Type B pancreatic cell (in vitro differentiated cells): ENCODE results near the gene CREB3L2. TPM values are rescaled to one million over a fixed set of nuclear protein-coding genes. Genes with fewer than 3 reads are reported as not detected.
"Not testable (repeated sequence)": the region's sequence is repeated elsewhere in the genome, so short reads cannot be mapped to it uniquely, and the experiment has no call there.

ENCODE experiments used
- DNase-seq: peaks from one replicate; pipeline ENCODE4 v3.0.0; 2021; ENCODE audit warnings: mixed read lengths; ENCODE audit not compliant: unreplicated experiment; ENCODE audit errors: extremely low spot score
- H3K27ac Mint-ChIP-seq: 2 replicates; pipeline ENCODE4 v1.8.0; 2021; ENCODE audit warnings: mild to moderate bottlenecking, mixed read lengths
- H3K27me3 Mint-ChIP-seq: 2 replicates; pipeline ENCODE4 v1.8.0; 2021; ENCODE audit warnings: mixed read lengths
- H3K36me3 Mint-ChIP-seq: 2 replicates; pipeline ENCODE4 v1.8.0; 2021; ENCODE audit warnings: mixed read lengths
- H3K4me1 Mint-ChIP-seq: one replicate; pipeline ENCODE4 v1.8.0; 2021; ENCODE audit warnings: mixed read lengths; ENCODE audit not compliant: unreplicated experiment
- H3K4me3 Mint-ChIP-seq: 2 replicates; pipeline ENCODE4 v1.8.0; 2021; ENCODE audit warnings: mild to moderate bottlenecking, mixed read lengths
- H3K9me3 Mint-ChIP-seq: 2 replicates; pipeline ENCODE4 v1.8.0; 2021; ENCODE audit warnings: mixed read lengths
- total RNA-seq: library from RNA; stranded (reverse); gene quantifications from 2 replicates; pipeline ENCODE4 v1.2.1, GENCODE V29; 2021; ENCODE audit warnings: low replicate concordance
- TF ChIP-seq, protein P1 (sequence below): fragments of 200-600 bp; sonication (generic); conservative IDR thresholded peaks from 2 replicates; pipeline ENCODE4 v1.5.0; 2021; ENCODE audit warnings: antibody characterized with exemption, mild to moderate bottlenecking

CREB3L2 gene
- total RNA-seq, 1 donor from 2014 or later = 85.8 TPM

GRCh38 chr7:137835486-137836112, 166.3 kb downstream of the CREB3L2 start:
- Mint-ChIP-seq H3K36me3 (peaks cover 5% of the 10 kb centered on the region), H3K27me3 (peaks cover 14% of the 10 kb centered on the region), H3K4me1 (no peaks in the 10 kb centered on the region), H3K27ac (no peak overlapping the region), H3K4me3 (no peak overlapping the region), H3K9me3 (peaks cover 12% of the 10 kb centered on the region)
- TF ChIP-seq, protein P1, sequence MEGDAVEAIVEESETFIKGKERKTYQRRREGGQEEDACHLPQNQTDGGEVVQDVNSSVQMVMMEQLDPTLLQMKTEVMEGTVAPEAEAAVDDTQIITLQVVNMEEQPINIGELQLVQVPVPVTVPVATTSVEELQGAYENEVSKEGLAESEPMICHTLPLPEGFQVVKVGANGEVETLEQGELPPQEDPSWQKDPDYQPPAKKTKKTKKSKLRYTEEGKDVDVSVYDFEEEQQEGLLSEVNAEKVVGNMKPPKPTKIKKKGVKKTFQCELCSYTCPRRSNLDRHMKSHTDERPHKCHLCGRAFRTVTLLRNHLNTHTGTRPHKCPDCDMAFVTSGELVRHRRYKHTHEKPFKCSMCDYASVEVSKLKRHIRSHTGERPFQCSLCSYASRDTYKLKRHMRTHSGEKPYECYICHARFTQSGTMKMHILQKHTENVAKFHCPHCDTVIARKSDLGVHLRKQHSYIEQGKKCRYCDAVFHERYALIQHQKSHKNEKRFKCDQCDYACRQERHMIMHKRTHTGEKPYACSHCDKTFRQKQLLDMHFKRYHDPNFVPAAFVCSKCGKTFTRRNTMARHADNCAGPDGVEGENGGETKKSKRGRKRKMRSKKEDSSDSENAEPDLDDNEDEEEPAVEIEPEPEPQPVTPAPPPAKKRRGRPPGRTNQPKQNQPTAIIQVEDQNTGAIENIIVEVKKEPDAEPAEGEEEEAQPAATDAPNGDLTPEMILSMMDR = no peak
- no peak for DNase-seq

GRCh38 chr7:137834552-137834951, 167.3 kb downstream of the CREB3L2 start:
- peaks cover 12% of the 10 kb centered on the region for H3K9me3 Mint-ChIP-seq
- H3K27me3 Mint-ChIP-seq = peaks cover 8% of the 10 kb centered on the region
- DNase-seq = no peak
- no peak overlapping the region for H3K27ac Mint-ChIP-seq
- TF ChIP-seq, protein P1 = no peak
- H3K4me3 Mint-ChIP-seq = no peak overlapping the region
- peaks cover 5% of the 10 kb centered on the region for H3K36me3 Mint-ChIP-seq
- no peaks in the 10 kb centered on the region for H3K4me1 Mint-ChIP-seq

DNA sequence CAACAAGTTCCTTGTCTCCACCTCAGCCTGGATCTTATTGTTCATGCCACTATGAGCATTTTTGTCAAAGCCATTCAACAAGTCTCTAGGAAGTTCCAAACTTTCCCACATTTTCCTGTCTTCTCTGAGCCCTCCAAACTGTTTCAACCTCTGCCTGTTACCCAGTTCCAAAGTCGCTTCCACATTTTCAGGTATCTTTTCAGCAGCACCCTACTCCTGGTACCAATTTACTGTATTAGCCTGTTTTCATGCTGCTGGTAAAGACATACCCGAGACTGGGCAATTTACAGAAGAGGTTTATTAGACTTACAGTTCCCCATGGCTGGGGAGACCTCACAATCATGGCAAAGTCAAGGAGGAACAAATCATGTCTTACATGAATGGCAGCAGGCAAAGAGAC, 168.9 kb downstream of the CREB3L2 start:
- DNase-seq, H3K27me3 Mint-ChIP-seq, H3K27ac Mint-ChIP-seq, H3K36me3 Mint-ChIP-seq, H3K4me3 Mint-ChIP-seq, H3K4me1 Mint-ChIP-seq: not testable (repeated sequence)
- H3K9me3 Mint-ChIP-seq = peaks cover 12% of the 10 kb centered on the region

- TF ChIP-seq, protein P1 = no peak
- Mint-ChIP-seq H3K4me1 (no peaks in the 10 kb centered on the region), H3K27ac (no peak overlapping the region), H3K36me3 (peaks cover 5% of the 10 kb centered on the region), H3K4me3 (no peak overlapping the region), H3K27me3 (peaks cover 8% of the 10 kb centered on the region), H3K9me3 (peaks cover 12% of the 10 kb centered on the region)
- DNase-seq = no peak
These were observed 169.5 kb downstream of the CREB3L2 start for GRCh38 chr7:137832382-137832781.

GRCh38 chr7:137831555-137831954, 170.3 kb downstream of the CREB3L2 start:
- not testable (repeated sequence) for H3K36me3 Mint-ChIP-seq, DNase-seq, H3K4me3 Mint-ChIP-seq, H3K27ac Mint-ChIP-seq, H3K4me1 Mint-ChIP-seq
- Mint-ChIP-seq H3K9me3 (peaks cover 12% of the 10 kb centered on the region), H3K27me3 (peaks cover 11% of the 10 kb centered on the region)

GRCh38 chr7:137829337-137829992, 172.4 kb downstream of the CREB3L2 start:
- Mint-ChIP-seq H3K9me3 (peaks cover 9% of the 10 kb centered on the region), H3K4me1 (no peaks in the 10 kb centered on the region), H3K4me3 (no peak overlapping the region), H3K36me3 (peaks cover 5% of the 10 kb centered on the region), H3K27ac (no peak overlapping the region), H3K27me3 (peaks cover 7% of the 10 kb centered on the region)
- DNase-seq = no peak
- TF ChIP-seq, protein P1 = no peak
